EH (cell line): Measurements from ENCODE around the gene NDUFB10.
A peak's percentile ranks its signal among the peaks of the same experiment; 100 is the strongest.

Source experiments
- DNase-seq: peaks from one replicate; pipeline ENCODE4 v3.0.0-alpha.2; 2015; ENCODE audit warnings: low read depth

Gene NDUFB10

GRCh38 chr16:1984347-1985225, 25.2 kb downstream of the NDUFB10 start:
- DNase-seq, result peak; percentile 31

- no peak for DNase-seq
Observed at GRCh38 chr16:1985466-1986150, 26.3 kb downstream of the NDUFB10 start.

GRCh38 chr16:1987198-1987597, 27.9 kb downstream of the NDUFB10 start:
- no peak for DNase-seq

GRCh38 chr16:1989209-1990100, 30.1 kb downstream of the NDUFB10 start, which contains the start of gene SYNGR3:
Gene SYNGR3, plus strand, starts transcription at chr16:1989970. Its CDS starts 133 bp downstream, at chr16:1990103.
- DNase-seq, result peak; percentile 31

- DNase-seq, result no peak
Observed at GRCh38 chr16:1990101-1990350, 30.7 kb downstream of the NDUFB10 start.

GRCh38 chr16:1990351-1991134, 31.2 kb downstream of the NDUFB10 start:
- no peak for DNase-seq

GRCh38 chr16:1991135-1991551, 31.8 kb downstream of the NDUFB10 start:
- no peak for DNase-seq

- no peak for DNase-seq
Observed at GRCh38 chr16:1991588-1991947, 32.2 kb downstream of the NDUFB10 start.

GRCh38 chr16:1991948-1992703, 32.8 kb downstream of the NDUFB10 start:
- DNase-seq, result peak; percentile 88

- DNase-seq, result no peak
Observed at GRCh38 chr16:1992704-1993317, 33.5 kb downstream of the NDUFB10 start.

GRCh38 chr16:1993731-1994131, 34.4 kb downstream of the NDUFB10 start:
- DNase-seq, result peak; percentile 40

GRCh38 chr16:1997494-1998359, 38.4 kb downstream of the NDUFB10 start:
- DNase-seq, result peak; percentile 60

- DNase-seq, result no peak
Observed at GRCh38 chr16:1998360-1998835, 39.1 kb downstream of the NDUFB10 start.

GRCh38 chr16:1998852-1999801, 39.8 kb downstream of the NDUFB10 start:
- DNase-seq, result no peak

- no peak for DNase-seq
Observed at GRCh38 chr16:1999866-2000514, 40.7 kb downstream of the NDUFB10 start.

- no peak for DNase-seq
Observed at GRCh38 chr16:2001035-2001434, 41.7 kb downstream of the NDUFB10 start.

- DNase-seq, result no peak
Observed at GRCh38 chr16:2001456-2002355, 42.4 kb downstream of the NDUFB10 start.
